ENCODE results near the gene CFAP251. TPM values are rescaled to one million over a fixed set of nuclear protein-coding genes. Genes with fewer than 3 reads are reported as not detected.

The CFAP251 gene
- total and polyA plus RNA-seq, 2 experiments from 2014 or later, result 3.0 to 3.7 TPM

- no peak overlapping the region for H3K4me3 ChIP-seq
- no peak for DNase-seq (ENCODE audit: low spot score)
- TF ChIP-seq CTCF (IDR thresholded peaks at IDR 0.05; ENCODE audit: poor library complexity) (no peak), EZH2 (IDR thresholded peaks at IDR 0.05; ENCODE audit: borderline replicate concordance) (no peak), EZH2phosphoT487 (IDR thresholded peaks at IDR 0.05; ENCODE audit: low read depth, severe bottlenecking, unreplicated experiment) (no peak)
- no peaks in the 10 kb centered on the region for H3K4me1 ChIP-seq (ENCODE audit: insufficient read depth)
- no peaks in the 10 kb centered on the region for H3K9me3 ChIP-seq (ENCODE audit: low read depth)
- H3K4me2 ChIP-seq, result no peak overlapping the region
- H2AFZ ChIP-seq, result no peak overlapping the region
- H3K9me2 ChIP-seq (replicated peaks; ENCODE audit: insufficient read depth), result no peaks in the 10 kb centered on the region
- no peaks in the 10 kb centered on the region for H3K79me2 ChIP-seq
- H3K27me3 ChIP-seq, result no peaks in the 10 kb centered on the region
- 84% methylated on average over 13 of the region's 13 CpGs for WGBS (ENCODE audit: low lambda C conversion rate, missing lambda C conversion rate)
- H4K20me1 ChIP-seq (ENCODE audit: insufficient read depth, poor library complexity, severe bottlenecking), result no peaks in the 10 kb centered on the region
- no peaks in the 10 kb centered on the region for H3K36me3 ChIP-seq (replicated peaks; ENCODE audit: insufficient read depth, low read depth)
- no peak overlapping the region for H3K27ac ChIP-seq
Measured at GRCh38 chr12:121996945-121997612, 78.7 kb downstream of the CFAP251 start.

- H2AFZ ChIP-seq, result no peak overlapping the region
- H3K4me1 ChIP-seq (ENCODE audit: insufficient read depth), result no peaks in the 10 kb centered on the region
- H3K9me3 ChIP-seq (ENCODE audit: low read depth), result no peaks in the 10 kb centered on the region
- no peak overlapping the region for H3K4me3 ChIP-seq
- no peaks in the 10 kb centered on the region for H3K36me3 ChIP-seq (replicated peaks; ENCODE audit: insufficient read depth, low read depth)
- no peak overlapping the region for H3K4me2 ChIP-seq
- H3K27me3 ChIP-seq, result no peaks in the 10 kb centered on the region
- WGBS (ENCODE audit: low lambda C conversion rate, missing lambda C conversion rate), result 85% methylated on average over 17 of the region's 17 CpGs
- no peak overlapping the region for H3K27ac ChIP-seq
- TF ChIP-seq EZH2 (IDR thresholded peaks at IDR 0.05; ENCODE audit: borderline replicate concordance) (no peak), CTCF (IDR thresholded peaks at IDR 0.05; ENCODE audit: poor library complexity) (no peak), EZH2phosphoT487 (IDR thresholded peaks at IDR 0.05; ENCODE audit: low read depth, severe bottlenecking, unreplicated experiment) (no peak)
- no peaks in the 10 kb centered on the region for H3K79me2 ChIP-seq
- H3K9me2 ChIP-seq (replicated peaks; ENCODE audit: insufficient read depth), result no peaks in the 10 kb centered on the region
- no peak for DNase-seq (ENCODE audit: low spot score)
- H4K20me1 ChIP-seq (ENCODE audit: insufficient read depth, poor library complexity, severe bottlenecking), result no peaks in the 10 kb centered on the region
Measured at GRCh38 chr12:122001466-122002209, 83.2 kb downstream of the CFAP251 start.

GRCh38 chr12:122003651-122004611 lies 85.5 kb downstream of the CFAP251 start:
- Histone ChIP-seq H3K9me2 (replicated peaks; ENCODE audit: insufficient read depth) (no peaks in the 10 kb centered on the region), H3K36me3 (replicated peaks; ENCODE audit: insufficient read depth, low read depth) (no peaks in the 10 kb centered on the region), H3K27me3 (no peaks in the 10 kb centered on the region), H3K4me2 (no peak overlapping the region), H4K20me1 (ENCODE audit: insufficient read depth, poor library complexity, severe bottlenecking) (no peaks in the 10 kb centered on the region), H3K79me2 (no peaks in the 10 kb centered on the region), H3K4me3 (no peak overlapping the region), H3K4me1 (ENCODE audit: insufficient read depth) (no peaks in the 10 kb centered on the region), H2AFZ (no peak overlapping the region), H3K9me3 (ENCODE audit: low read depth) (no peaks in the 10 kb centered on the region), H3K27ac (no peak overlapping the region)
- TF ChIP-seq CTCF (IDR thresholded peaks at IDR 0.05; ENCODE audit: poor library complexity), result no peak
- TF ChIP-seq EZH2 (IDR thresholded peaks at IDR 0.05; ENCODE audit: borderline replicate concordance), result no peak
- no peak for TF ChIP-seq EZH2phosphoT487 (IDR thresholded peaks at IDR 0.05; ENCODE audit: low read depth, severe bottlenecking, unreplicated experiment)
- WGBS (ENCODE audit: low lambda C conversion rate, missing lambda C conversion rate), result 89% methylated on average over 24 of the region's 28 CpGs
- DNase-seq (ENCODE audit: low spot score), result no peak
